22Rv1 (cell line): ENCODE data around the gene PALLD.

Experiments
- H3K27ac ChIP-seq: fragments of 450-650 bp; 2 replicates; pipeline ENCODE4 v1.5.1; 2017
- ZFX ChIP-seq: fragments of 450-650 bp; IDR thresholded peaks from 2 replicates; pipeline ENCODE4 v1.6.1; 2017; ENCODE audit warnings: antibody characterized with exemption, borderline replicate concordance
- TF ChIP-seq, protein P1 (sequence below): fragments of 450-650 bp; IDR thresholded peaks from 2 replicates; pipeline ENCODE4 v1.5.1; 2017; ENCODE audit warnings: mild to moderate bottlenecking

Gene PALLD

DNA sequence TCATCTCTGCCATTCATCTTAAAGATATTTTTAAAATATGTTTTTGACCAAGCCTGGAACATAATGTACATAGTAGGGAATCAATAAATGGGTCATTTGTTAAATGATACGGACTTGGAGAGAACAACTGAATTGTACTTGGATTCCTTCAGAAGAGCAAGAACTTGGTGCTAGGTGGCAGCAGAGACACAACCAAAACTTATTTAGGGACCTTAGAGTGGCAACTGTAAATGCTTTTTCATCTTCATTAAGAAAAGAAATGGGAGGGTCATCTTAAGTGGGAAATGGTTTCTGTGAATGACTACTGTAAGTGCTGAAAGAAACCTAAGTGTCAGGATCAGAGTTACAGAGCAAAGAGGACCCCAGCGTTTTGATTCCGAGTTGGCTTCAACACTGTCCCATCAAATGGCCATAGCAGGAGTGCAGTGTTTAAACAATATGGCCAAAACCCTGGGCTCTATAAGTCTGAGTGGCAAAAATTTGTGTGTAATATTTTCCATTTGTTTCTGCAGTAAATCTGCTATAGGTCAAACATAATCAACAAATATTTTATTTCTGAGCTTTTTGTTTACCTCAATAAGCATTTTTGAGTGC, 213.6 kb downstream of the PALLD start:
- no peak overlapping the region for H3K27ac ChIP-seq
- no peak for TF ChIP-seq ZFX
- TF ChIP-seq, protein P1, sequence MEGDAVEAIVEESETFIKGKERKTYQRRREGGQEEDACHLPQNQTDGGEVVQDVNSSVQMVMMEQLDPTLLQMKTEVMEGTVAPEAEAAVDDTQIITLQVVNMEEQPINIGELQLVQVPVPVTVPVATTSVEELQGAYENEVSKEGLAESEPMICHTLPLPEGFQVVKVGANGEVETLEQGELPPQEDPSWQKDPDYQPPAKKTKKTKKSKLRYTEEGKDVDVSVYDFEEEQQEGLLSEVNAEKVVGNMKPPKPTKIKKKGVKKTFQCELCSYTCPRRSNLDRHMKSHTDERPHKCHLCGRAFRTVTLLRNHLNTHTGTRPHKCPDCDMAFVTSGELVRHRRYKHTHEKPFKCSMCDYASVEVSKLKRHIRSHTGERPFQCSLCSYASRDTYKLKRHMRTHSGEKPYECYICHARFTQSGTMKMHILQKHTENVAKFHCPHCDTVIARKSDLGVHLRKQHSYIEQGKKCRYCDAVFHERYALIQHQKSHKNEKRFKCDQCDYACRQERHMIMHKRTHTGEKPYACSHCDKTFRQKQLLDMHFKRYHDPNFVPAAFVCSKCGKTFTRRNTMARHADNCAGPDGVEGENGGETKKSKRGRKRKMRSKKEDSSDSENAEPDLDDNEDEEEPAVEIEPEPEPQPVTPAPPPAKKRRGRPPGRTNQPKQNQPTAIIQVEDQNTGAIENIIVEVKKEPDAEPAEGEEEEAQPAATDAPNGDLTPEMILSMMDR, result peak; percentile 77

DNA sequence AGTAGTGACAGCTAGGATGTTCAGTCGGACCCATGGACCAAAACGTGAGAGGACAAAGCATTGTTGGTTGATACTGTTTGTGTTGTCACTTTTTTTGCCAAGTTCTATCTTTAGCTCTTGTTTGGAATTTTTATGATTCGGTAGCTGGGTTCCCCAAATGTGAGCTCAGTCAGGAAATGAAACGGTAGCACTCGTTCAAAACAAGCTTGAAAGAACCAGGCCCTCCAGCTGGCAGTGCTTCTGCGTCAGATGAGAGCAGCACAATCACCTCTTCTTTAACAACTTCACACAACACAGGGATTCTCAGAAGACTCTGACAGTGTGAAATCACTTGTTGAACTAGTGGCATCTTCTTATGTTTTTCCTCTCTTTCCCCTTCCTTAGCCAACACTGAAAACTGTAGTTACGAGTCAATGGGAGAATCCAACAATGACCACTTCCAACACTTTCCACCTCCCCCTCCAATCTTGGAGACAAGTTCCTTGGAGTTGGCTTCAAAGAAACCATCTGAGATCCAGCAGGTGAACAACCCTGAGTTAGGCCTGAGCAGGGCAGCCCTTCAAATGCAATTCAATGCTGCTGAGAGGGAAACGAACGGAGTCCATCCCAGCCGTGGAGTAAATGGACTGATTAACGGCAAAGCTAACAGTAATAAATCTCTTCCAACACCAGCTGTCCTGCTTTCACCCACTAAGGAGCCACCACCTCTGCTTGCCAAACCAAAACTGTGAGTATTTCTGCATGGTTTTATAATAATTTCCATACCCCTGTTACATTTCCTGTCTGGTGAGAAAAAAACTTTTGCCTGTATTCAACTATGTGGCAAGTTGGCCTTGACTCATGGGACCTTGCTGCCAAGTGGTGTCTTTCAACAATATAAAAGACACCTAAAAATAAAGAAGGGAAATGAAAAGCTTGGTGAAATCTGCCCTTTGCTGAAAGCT, 214.6 kb downstream of the PALLD start:
- no peak for TF ChIP-seq ZFX
- TF ChIP-seq, protein P1, result no peak
- no peak overlapping the region for H3K27ac ChIP-seq

DNA sequence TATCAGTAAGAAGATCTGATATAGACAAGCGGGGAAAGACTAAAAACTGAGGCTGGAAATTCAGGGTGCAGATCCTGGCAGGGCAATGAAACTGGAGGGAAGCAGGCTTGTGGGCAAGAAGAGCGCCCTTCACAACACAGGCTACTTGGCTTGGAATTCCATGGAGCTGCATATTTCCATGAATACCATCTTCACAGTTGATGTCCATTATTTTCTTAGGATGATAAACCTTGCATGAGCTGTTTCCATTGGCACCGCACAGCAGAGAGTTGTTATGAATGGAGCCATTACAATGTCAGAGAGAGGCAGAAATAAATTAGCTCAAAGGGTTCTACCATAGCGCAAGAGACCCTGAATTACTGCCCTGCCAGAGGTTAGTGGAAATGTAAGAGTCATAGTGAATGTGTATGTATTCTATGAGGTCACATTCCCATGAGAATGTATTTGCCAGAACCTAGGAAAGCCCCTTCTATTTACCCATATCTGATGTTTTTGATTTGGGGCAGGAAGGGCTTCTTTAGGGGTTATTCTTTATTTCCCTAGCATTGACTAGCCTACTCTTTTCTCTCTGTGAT, 215.6 kb downstream of the PALLD start:
- TF ChIP-seq ZFX, result no peak
- TF ChIP-seq, protein P1, result no peak
- H3K27ac ChIP-seq, result no peak overlapping the region

DNA sequence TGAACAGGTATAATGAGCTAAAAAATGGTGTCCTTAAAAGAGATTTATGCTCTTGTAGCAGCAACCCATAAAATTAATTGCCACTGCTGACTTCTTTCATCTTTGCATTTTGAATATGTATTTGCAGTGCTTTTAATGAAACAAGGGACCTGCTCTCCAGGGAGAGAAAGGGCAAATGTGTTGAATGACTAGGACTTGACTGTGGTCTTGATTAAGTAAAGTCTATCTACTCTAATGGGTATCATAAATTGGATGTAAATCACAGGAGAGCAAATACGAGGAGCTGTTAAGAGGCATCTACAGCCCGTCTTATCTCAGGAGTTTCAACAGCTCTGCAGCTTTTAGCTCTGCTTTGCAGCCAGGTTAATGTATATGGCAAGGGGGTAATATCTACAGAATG, 216.4 kb downstream of the PALLD start:
- no peak overlapping the region for H3K27ac ChIP-seq
- no peak for TF ChIP-seq ZFX
- TF ChIP-seq, protein P1, result no peak

DNA sequence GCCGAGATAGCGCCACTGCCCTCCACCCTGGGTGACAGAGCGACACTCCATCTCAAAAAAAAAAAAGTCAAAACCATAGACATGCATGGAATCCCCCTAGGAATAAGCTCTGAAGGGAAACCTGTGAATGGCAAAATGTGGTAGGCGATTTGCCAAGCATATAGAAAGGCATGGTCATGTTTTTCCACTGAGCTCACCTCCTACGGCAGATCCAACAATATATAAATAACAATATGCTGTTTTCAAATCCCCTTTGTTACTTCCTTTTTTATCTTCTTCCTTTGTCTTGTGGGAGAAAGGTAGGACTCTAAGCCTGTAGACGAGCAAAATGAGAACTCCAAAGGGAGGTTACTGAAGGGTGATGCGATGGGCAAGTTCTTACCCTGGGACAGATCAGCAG, 219.0 kb downstream of the PALLD start:
- TF ChIP-seq ZFX, result no peak
- TF ChIP-seq, protein P1, result no peak
- no peak overlapping the region for H3K27ac ChIP-seq

DNA sequence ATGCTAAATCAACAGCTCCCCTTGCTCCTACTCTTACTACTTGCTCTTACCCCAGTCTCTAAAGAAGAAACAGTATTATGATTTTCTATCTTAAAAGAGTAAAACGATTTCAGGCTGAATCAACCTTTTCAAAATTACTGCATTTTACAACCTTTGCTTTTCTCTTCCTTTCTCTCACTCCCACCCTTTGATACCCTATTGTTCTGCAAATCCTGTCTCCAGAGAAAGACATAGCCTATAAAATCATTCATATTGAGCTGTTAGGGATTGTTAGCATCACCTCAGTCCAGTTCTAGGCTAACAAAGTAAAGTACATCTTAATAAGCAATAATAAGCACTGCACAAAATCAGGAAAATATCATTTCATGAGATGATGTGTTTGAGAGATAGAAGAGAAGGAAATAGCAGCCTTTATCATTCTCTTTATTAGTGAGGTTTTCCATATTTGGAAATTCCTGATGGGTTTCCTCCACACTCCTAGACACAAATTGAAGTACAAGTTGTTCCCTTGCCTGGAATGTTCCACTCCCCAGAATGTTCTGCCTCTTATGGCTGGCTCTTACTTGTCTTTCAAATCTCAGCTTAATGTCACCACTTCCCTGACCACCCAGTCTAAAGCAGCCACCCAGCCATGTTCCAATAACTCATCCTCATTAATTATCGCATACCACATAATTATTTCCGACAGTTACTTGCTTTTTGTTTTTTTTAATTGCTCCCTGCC, 219.7 kb downstream of the PALLD start:
- TF ChIP-seq, protein P1, result no peak
- TF ChIP-seq ZFX, result no peak
- H3K27ac ChIP-seq, result no peak overlapping the region
